GM12878 (cell line): ENCODE measurements around the gene TSPEAR. TPM values are rescaled to one million over a fixed set of nuclear protein-coding genes. Genes with fewer than 3 reads are reported as not detected.

ENCODE experiments used
- BMI1 ChIP-seq: fragments of 450-650 bp; IDR thresholded peaks from 2 replicates; pipeline ENCODE4 v1.6.1; 2016; ENCODE audit warnings: mild to moderate bottlenecking, moderate library complexity, borderline replicate concordance
- CEBPZ ChIP-seq: fragments of 150-350 bp; IDR thresholded peaks from 2 replicates; pipeline ENCODE4 v1.6.1; 2016; ENCODE audit warnings: low read depth, low read length
- DPF2 ChIP-seq: fragments of 450-650 bp; IDR thresholded peaks from 2 replicates; pipeline ENCODE4 v1.6.1; 2017; ENCODE audit warnings: mild to moderate bottlenecking
- E4F1 ChIP-seq: fragments of 450-650 bp; IDR thresholded peaks from 2 replicates; pipeline ENCODE4 v1.6.1; 2018; ENCODE audit warnings: borderline replicate concordance, mild to moderate bottlenecking; ENCODE audit not compliant: partially characterized antibody
- IKZF1 ChIP-seq: fragments of 450-650 bp; conservative IDR thresholded peaks from 2 replicates; pipeline ENCODE4 v1.6.1; 2017; ENCODE audit warnings: antibody characterized with exemption, mild to moderate bottlenecking
- MLLT1 ChIP-seq: fragments of 450-650 bp; IDR thresholded peaks from 2 replicates; pipeline ENCODE4 v1.6.1; 2016; ENCODE audit warnings: mild to moderate bottlenecking
- NFXL1 ChIP-seq: fragments of 450-650 bp; IDR thresholded peaks from 2 replicates; pipeline ENCODE4 v1.6.1; 2017; ENCODE audit warnings: antibody characterized with exemption, mild to moderate bottlenecking, borderline replicate concordance
- RAD51 ChIP-seq: fragments of 450-650 bp; IDR thresholded peaks from 2 replicates; pipeline ENCODE4 v1.6.1; 2016; ENCODE audit warnings: moderate library complexity, mild to moderate bottlenecking, inconsistent platforms
- TARDBP ChIP-seq: IDR thresholded peaks from 2 replicates; pipeline ENCODE4 v1.6.1; 2016; ENCODE audit warnings: borderline replicate concordance
- polyA plus RNA-seq, 11 experiments: library from polyadenylated mRNA; depleted of rRNA in 4 of 11; unstranded in 6 of 11; stranded (reverse) in 5 of 11; fragments of >200 nt; fragmentation: Nextera tagmentation in 4 of 11; fragmentation: Illumina TruSeq in 1 of 11; extraction: Ambion mirVana in 4 of 11; extraction: Trizol in 1 of 11; gene quantifications; 1 replicate in 1 of 11; 2 replicates in 10 of 11; pipeline versions ENCODE4 v1.2.1 to v1.2.3, GENCODE V29; 2011 to 2016; ENCODE audit warnings: inconsistent platforms in 2 of 11, missing spikeins in 2 of 11, low read depth in 1 of 11
- total RNA-seq, 4 experiments: library from RNA; depleted of rRNA in 3 of 4; stranded (reverse); fragments of >200 nt in 3 of 4; fragmentation: Illumina TruSeq in 1 of 4; extraction: Trizol in 1 of 4; gene quantifications; 2 replicates each; pipeline versions ENCODE4 v1.2.1 to v1.2.3, GENCODE V29; 2013 to 2021
- TF ChIP-seq, protein P1 (sequence below): fragments of 450-650 bp; formaldehyde crosslinking; IDR thresholded peaks from 2 replicates; pipeline ENCODE4 v1.4.0; 2022; ENCODE audit warnings: mild to moderate bottlenecking, moderate library complexity

Gene TSPEAR
- total and polyA plus RNA-seq, 10 of the 15 experiments (the other 5 are each of a cell fraction or from before 2014, with no cell fraction given): not detected

DNA sequence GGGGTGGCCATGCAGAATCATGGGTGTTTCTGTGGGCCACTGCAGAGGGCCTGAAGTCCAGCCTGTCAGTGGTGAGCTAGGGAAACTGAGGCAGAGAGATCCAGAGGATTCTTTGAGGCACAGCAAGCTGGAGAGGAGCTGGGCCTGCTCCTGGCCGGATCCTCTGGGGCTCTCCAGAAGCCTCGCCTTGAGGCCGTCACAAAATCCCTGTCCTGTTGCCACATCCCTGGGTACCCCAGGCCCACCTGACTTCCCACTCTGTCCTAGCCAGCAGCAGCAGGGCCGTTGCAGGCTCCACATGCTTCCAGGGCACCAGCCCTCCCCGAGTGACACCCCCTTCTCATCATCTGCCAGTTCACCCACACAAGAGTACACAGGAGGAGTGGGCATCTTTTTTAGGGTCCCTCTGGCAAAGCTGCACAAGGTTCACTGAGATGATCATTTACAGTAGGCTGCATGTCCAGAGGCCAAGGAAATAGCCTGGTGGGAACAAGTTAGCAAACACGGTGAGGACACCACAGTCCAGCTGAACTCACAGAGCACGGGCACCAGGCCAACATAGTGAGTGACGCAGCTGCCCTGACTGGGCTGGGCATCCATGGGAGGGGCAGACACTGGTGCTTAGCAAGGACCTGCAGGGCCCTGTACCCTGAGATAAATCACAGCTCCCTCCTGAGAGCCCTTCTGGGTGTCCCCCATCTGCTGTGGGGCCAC, 25.1 kb upstream of the TSPEAR start (continued):
- TF ChIP-seq, protein P1, sequence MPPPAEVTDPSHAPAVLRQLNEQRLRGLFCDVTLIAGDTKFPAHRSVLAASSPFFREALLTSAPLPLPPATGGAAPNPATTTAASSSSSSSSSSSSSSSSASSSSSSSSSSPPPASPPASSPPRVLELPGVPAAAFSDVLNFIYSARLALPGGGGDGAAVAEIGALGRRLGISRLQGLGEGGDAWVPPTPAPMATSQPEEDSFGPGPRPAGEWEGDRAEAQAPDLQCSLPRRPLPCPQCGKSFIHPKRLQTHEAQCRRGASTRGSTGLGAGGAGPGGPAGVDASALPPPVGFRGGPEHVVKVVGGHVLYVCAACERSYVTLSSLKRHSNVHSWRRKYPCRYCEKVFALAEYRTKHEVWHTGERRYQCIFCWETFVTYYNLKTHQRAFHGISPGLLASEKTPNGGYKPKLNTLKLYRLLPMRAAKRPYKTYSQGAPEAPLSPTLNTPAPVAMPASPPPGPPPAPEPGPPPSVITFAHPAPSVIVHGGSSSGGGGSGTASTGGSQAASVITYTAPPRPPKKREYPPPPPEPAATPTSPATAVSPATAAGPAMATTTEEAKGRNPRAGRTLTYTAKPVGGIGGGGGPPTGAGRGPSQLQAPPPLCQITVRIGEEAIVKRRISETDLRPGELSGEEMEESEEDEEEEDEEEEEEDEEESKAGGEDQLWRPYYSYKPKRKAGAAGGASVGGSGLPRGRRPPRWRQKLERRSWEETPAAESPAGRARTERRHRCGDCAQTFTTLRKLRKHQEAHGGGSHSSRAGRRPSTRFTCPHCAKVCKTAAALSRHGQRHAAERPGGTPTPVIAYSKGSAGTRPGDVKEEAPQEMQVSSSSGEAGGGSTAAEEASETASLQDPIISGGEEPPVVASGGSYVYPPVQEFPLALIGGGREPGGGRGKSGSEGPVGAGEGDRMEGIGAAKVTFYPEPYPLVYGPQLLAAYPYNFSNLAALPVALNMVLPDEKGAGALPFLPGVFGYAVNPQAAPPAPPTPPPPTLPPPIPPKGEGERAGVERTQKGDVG (CRISPR knock-in tag): no peak
- TF ChIP-seq BMI1 (no peak), NFXL1 (no peak), CEBPZ (no peak), E4F1 (no peak), DPF2 (no peak), RAD51 (no peak), MLLT1 (no peak), TARDBP (no peak), IKZF1 (no peak)
